Keratinocyte (primary cell): ENCODE data around the gene ZDHHC4. TPM values are rescaled to one million over a fixed set of nuclear protein-coding genes. Genes with fewer than 3 reads are reported as not detected.

Source experiments
- DNase-seq: peaks from one replicate; pipeline ENCODE4 v3.0.0-alpha.2; 2011; ENCODE audit warnings: low read depth, missing footprints, low spot score
- FAIRE-seq: peaks from 2 replicates; lab custom pipeline; 2011; peaks lifted over from hg19 to GRCh38; lab: Jason Lieb, UNC
- H2AFZ ChIP-seq: 2 replicates; pipeline ENCODE4 v1.6.0; 2012; ENCODE audit warnings: low read length, control low read depth, inconsistent platforms; ENCODE audit not compliant: control insufficient read depth
- H3K27ac ChIP-seq: 2 replicates; pipeline ENCODE4 v1.5.1; 2011; ENCODE audit warnings: low read length; ENCODE audit not compliant: control insufficient read depth, insufficient read depth
- H3K27me3 ChIP-seq: 3 replicates; pipeline ENCODE4 v1.6.0; 2011; ENCODE audit warnings: low read length; ENCODE audit not compliant: control insufficient read depth, insufficient read depth; ENCODE audit errors: extremely low read depth
- H3K36me3 ChIP-seq, 2 experiments: 2 replicates in 1 of 2; 3 replicates in 1 of 2; pipeline ENCODE4 v1.5.1; 2011; ENCODE audit warnings: low read length in 2 of 2, mild to moderate bottlenecking in 1 of 2; ENCODE audit not compliant: control insufficient read depth in 2 of 2, insufficient read depth in 2 of 2; ENCODE audit errors: extremely low read depth in 1 of 2
- H3K4me1 ChIP-seq: 3 replicates; pipeline ENCODE4 v1.5.1; 2011; ENCODE audit warnings: low read length; ENCODE audit not compliant: control insufficient read depth, insufficient read depth; ENCODE audit errors: extremely low read depth
- H3K4me2 ChIP-seq: 3 replicates; pipeline ENCODE4 v1.6.0; 2011; ENCODE audit warnings: low read depth, low read length; ENCODE audit not compliant: control insufficient read depth, insufficient read depth; ENCODE audit errors: extremely low read depth
- H3K4me3 ChIP-seq, 3 experiments: fragments of 200-600 bp in 1 of 3; sonication (generic) in 1 of 3; 2 replicates in 2 of 3; 3 replicates in 1 of 3; pipeline ENCODE4 v1.5.1; 2011 to 2016; ENCODE audit warnings: low read length in 3 of 3, mild to moderate bottlenecking in 3 of 3, control low read depth in 2 of 3, inconsistent platforms in 1 of 3, low read depth in 1 of 3, mixed read lengths in 1 of 3, mixed run types in 1 of 3, moderate library complexity in 1 of 3; ENCODE audit not compliant: control insufficient read depth in 2 of 3, insufficient read depth in 2 of 3; ENCODE audit errors: extremely low read depth in 1 of 3
- H3K79me2 ChIP-seq: 2 replicates; pipeline ENCODE4 v1.6.0; 2012; ENCODE audit warnings: low read length; ENCODE audit not compliant: control insufficient read depth, insufficient read depth
- H3K9ac ChIP-seq: 3 replicates; pipeline ENCODE4 v1.6.0; 2011; ENCODE audit warnings: low read length; ENCODE audit not compliant: control insufficient read depth, insufficient read depth; ENCODE audit errors: extremely low read depth
- H3K9me1 ChIP-seq: 3 replicates; pipeline ENCODE4 v1.6.0; 2011; ENCODE audit warnings: low read length; ENCODE audit not compliant: control insufficient read depth, insufficient read depth; ENCODE audit errors: extremely low read depth
- H3K9me3 ChIP-seq: 2 replicates; pipeline ENCODE4 v1.5.1; 2012; ENCODE audit warnings: low read depth, low read length; ENCODE audit not compliant: control insufficient read depth
- H4K20me1 ChIP-seq: 3 replicates; pipeline ENCODE4 v1.6.0; 2011; ENCODE audit warnings: low read length; ENCODE audit not compliant: control insufficient read depth, insufficient read depth; ENCODE audit errors: extremely low read depth
- CTCF ChIP-seq, 3 experiments: IDR thresholded peaks in 1 of 3; conservative IDR thresholded peaks in 1 of 3; optimal IDR thresholded peaks in 1 of 3; 2 replicates in 2 of 3; 3 replicates in 1 of 3; pipeline versions ENCODE3 to v1.5.1; 2011; ENCODE audit warnings: low read length in 3 of 3, mild to moderate bottlenecking in 3 of 3, moderate library complexity in 2 of 3, control low read depth in 1 of 3, inconsistent platforms in 1 of 3; ENCODE audit not compliant: insufficient read depth in 2 of 3; ENCODE audit errors: extremely low read depth in 1 of 3
- EZH2 ChIP-seq: IDR thresholded peaks from one replicate; pipeline ENCODE4 v1.6.1; 2012; ENCODE audit warnings: inconsistent platforms, mild to moderate bottlenecking, low read length, moderate library complexity
- dilution Hi-C: fragments of 300-500 bp; cut with MboI; formaldehyde crosslinking; loops from one replicate; pipeline ENCODE4 v1.7.0; 2020; ENCODE audit warnings: low sequenced_read_pairs; ENCODE audit not compliant: extremely low pct_ligation_motif_present
- polyA minus RNA-seq, 3 experiments: library from RNA; depleted of rRNA, polyadenylated mRNA; stranded (reverse); fragments of >200 nt; gene quantifications; 1 replicate in 1 of 3; 2 replicates in 1 of 3; 3 replicates in 1 of 3; pipeline ENCODE4 v1.2.3, GENCODE V29; 2011
- polyA plus RNA-seq, 5 experiments: library from polyadenylated mRNA; depleted of rRNA in 3 of 5; stranded (reverse) in 3 of 5; stranded (forward) in 1 of 5; unstranded in 1 of 5; fragments of >200 nt; gene quantifications; 1 replicate in 1 of 5; 2 replicates in 3 of 5; 3 replicates in 1 of 5; pipeline versions ENCODE4 v1.2.1 to v1.2.3, GENCODE V29; 2011 to 2012; ENCODE audit warnings: missing spikeins in 2 of 5, low read depth in 1 of 5, low replicate concordance in 1 of 5

Gene ZDHHC4
- polyA plus RNA-seq (50.7 to 66.1 TPM (median 60.6 TPM) in 3 replicates), polyA minus RNA-seq (66.5 to 118 TPM (median 95.0 TPM) in 3 replicates)
- 6.8 TPM for polyA plus RNA-seq (2011; ENCODE audit: low read depth)
- 64.5 and 69.8 TPM in 2 replicates for polyA plus RNA-seq (2011; cell fraction: cytosol; rRNA removed)
- polyA plus RNA-seq (2011; cell fraction: nucleus; rRNA removed): 42.1 and 42.5 TPM in 2 replicates
- polyA plus RNA-seq (2012; ENCODE audit: low replicate concordance): 26.7 and 31.7 TPM in 2 replicates
- polyA minus RNA-seq (2011; cell fraction: cytosol; rRNA and poly(A)+ RNA removed): 44.7 TPM
- polyA minus RNA-seq (2011; cell fraction: nucleus; rRNA and poly(A)+ RNA removed): 10.3 and 20.0 TPM in 2 replicates

GRCh38 chr7:6577369-6578113, at the start of gene ZDHHC4:
Gene ZDHHC4 (plus strand): TSS chr7:6577454. CDS start chr7:6580562, 3,108 bp downstream.
- no peaks in the 10 kb centered on the region for H3K9me1 ChIP-seq
- no peaks in the 10 kb centered on the region for H3K4me1 ChIP-seq
- H4K20me1 ChIP-seq: no peaks in the 10 kb centered on the region
- no peaks in the 10 kb centered on the region for H3K79me2 ChIP-seq
- H3K27ac ChIP-seq: peak within 1 kb of the TSS; percentile 71
- H3K27me3 ChIP-seq: no peaks in the 10 kb centered on the region
- H2AFZ ChIP-seq: peak within 1 kb of the TSS; percentile 87
- no peaks in the 10 kb centered on the region for H3K9me3 ChIP-seq
- H3K9ac ChIP-seq: peak within 1 kb of the TSS; percentile 79
- no peak for TF ChIP-seq EZH2
- no peak for TF ChIP-seq CTCF (optimal IDR thresholded peaks at IDR 0.05 in 1 of 3, IDR thresholded peaks at IDR 0.05 in 1 of 3, conservative IDR thresholded peaks at IDR 0.05 in 1 of 3; ENCODE audit: extremely low read depth in 1 of 3, insufficient read depth in 2 of 3, low read length in 3 of 3)
- H3K4me3 ChIP-seq: peak within 1 kb of the TSS; percentile 59 to 76 (median 73)
- no peak for FAIRE-seq
- DNase-seq: no peak
- dilution Hi-C loops: no loop called here
- peak within 1 kb of the TSS; percentile 64 for H3K4me2 ChIP-seq
- H3K36me3 ChIP-seq: peaks cover 2 to 4% of the 10 kb centered on the region in 2 experiments

- Histone ChIP-seq H3K9me1 (no peaks in the 10 kb centered on the region), H3K9me3 (no peaks in the 10 kb centered on the region), H3K27me3 (peaks cover 68% of the 10 kb centered on the region), H3K36me3 (no peaks in the 10 kb centered on the region), H3K79me2 (no peaks in the 10 kb centered on the region), H3K4me2 (no peak overlapping the region), H3K4me3 (no peak overlapping the region), H3K9ac (no peak overlapping the region), H3K27ac (no peak overlapping the region), H2AFZ (no peak overlapping the region), H4K20me1 (no peaks in the 10 kb centered on the region), H3K4me1 (no peaks in the 10 kb centered on the region)
- TF ChIP-seq EZH2: no peak
- TF ChIP-seq CTCF (optimal IDR thresholded peaks at IDR 0.05 in 1 of 3, IDR thresholded peaks at IDR 0.05 in 1 of 3, conservative IDR thresholded peaks at IDR 0.05 in 1 of 3; ENCODE audit: extremely low read depth in 1 of 3, insufficient read depth in 2 of 3, low read length in 3 of 3): no peak
- dilution Hi-C loops: no loop called here
- FAIRE-seq: no peak
- DNase-seq: no peak
Measured at GRCh38 chr7:6528401-6529130, 48.7 kb upstream of the ZDHHC4 start.
